ENCODE data around the gene NGEF.

Gene NGEF

DNA sequence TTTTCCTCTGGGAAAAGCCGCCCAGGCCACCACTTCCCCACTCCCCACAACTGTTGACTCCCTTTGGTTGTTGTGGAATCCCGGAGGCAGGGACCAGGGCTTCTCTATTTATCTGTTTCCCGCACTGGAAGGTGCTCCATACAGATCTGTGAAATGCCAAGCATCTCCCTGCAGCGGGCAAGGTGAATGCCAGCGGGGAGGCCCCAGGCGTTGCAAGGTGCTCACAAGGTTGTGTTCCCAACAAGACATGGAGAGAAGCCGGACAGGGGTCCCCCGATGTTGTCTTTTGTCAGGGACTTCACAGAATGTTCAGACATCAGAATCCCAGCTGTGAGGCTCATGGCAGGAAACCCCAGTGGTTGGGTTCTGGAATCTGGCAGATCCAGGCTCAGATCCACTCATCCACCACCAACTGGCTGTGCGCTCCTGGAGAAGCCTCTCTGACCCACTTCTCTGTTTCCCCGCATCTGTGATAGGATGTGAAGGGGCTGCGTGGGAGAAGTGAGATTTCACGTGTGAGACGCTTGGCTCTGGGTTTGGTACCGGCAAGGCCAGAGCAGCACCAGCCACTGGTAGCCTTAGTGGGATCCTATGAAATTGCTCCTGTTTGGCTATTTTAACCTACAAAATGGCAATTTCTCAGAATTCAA is 10.8 kb upstream of the NGEF start:
- Histone ChIP-seq H3K27me3 (ENCODE audit: insufficient read depth, poor library complexity, severe bottlenecking) (no peaks in the 10 kb centered on the region), H3K4me3 (replicated peaks; ENCODE audit: insufficient read depth, low read length) (no peak overlapping the region), H3K27ac (replicated peaks) (no peak overlapping the region)
- TF ChIP-seq, protein P1, sequence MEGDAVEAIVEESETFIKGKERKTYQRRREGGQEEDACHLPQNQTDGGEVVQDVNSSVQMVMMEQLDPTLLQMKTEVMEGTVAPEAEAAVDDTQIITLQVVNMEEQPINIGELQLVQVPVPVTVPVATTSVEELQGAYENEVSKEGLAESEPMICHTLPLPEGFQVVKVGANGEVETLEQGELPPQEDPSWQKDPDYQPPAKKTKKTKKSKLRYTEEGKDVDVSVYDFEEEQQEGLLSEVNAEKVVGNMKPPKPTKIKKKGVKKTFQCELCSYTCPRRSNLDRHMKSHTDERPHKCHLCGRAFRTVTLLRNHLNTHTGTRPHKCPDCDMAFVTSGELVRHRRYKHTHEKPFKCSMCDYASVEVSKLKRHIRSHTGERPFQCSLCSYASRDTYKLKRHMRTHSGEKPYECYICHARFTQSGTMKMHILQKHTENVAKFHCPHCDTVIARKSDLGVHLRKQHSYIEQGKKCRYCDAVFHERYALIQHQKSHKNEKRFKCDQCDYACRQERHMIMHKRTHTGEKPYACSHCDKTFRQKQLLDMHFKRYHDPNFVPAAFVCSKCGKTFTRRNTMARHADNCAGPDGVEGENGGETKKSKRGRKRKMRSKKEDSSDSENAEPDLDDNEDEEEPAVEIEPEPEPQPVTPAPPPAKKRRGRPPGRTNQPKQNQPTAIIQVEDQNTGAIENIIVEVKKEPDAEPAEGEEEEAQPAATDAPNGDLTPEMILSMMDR (IDR thresholded peaks at IDR 0.05; ENCODE audit: insufficient read depth, low read length): no peak
- TF ChIP-seq SPI1 (IDR thresholded peaks at IDR 0.05; ENCODE audit: borderline replicate concordance, low read depth): no peak
- no peak for TF ChIP-seq GABPA (IDR thresholded peaks at IDR 0.05; ENCODE audit: low read depth)
- no peak for TF ChIP-seq POLR2AphosphoS5 (IDR thresholded peaks at IDR 0.05; ENCODE audit: low read depth)
- TF ChIP-seq, protein P2, sequence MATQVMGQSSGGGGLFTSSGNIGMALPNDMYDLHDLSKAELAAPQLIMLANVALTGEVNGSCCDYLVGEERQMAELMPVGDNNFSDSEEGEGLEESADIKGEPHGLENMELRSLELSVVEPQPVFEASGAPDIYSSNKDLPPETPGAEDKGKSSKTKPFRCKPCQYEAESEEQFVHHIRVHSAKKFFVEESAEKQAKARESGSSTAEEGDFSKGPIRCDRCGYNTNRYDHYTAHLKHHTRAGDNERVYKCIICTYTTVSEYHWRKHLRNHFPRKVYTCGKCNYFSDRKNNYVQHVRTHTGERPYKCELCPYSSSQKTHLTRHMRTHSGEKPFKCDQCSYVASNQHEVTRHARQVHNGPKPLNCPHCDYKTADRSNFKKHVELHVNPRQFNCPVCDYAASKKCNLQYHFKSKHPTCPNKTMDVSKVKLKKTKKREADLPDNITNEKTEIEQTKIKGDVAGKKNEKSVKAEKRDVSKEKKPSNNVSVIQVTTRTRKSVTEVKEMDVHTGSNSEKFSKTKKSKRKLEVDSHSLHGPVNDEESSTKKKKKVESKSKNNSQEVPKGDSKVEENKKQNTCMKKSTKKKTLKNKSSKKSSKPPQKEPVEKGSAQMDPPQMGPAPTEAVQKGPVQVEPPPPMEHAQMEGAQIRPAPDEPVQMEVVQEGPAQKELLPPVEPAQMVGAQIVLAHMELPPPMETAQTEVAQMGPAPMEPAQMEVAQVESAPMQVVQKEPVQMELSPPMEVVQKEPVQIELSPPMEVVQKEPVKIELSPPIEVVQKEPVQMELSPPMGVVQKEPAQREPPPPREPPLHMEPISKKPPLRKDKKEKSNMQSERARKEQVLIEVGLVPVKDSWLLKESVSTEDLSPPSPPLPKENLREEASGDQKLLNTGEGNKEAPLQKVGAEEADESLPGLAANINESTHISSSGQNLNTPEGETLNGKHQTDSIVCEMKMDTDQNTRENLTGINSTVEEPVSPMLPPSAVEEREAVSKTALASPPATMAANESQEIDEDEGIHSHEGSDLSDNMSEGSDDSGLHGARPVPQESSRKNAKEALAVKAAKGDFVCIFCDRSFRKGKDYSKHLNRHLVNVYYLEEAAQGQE (IDR thresholded peaks at IDR 0.05; ENCODE audit: insufficient replicate concordance, low read depth): no peak
- DNase-seq (ENCODE audit: low read depth in 1 of 2, low spot score in 1 of 2): no peak

DNA sequence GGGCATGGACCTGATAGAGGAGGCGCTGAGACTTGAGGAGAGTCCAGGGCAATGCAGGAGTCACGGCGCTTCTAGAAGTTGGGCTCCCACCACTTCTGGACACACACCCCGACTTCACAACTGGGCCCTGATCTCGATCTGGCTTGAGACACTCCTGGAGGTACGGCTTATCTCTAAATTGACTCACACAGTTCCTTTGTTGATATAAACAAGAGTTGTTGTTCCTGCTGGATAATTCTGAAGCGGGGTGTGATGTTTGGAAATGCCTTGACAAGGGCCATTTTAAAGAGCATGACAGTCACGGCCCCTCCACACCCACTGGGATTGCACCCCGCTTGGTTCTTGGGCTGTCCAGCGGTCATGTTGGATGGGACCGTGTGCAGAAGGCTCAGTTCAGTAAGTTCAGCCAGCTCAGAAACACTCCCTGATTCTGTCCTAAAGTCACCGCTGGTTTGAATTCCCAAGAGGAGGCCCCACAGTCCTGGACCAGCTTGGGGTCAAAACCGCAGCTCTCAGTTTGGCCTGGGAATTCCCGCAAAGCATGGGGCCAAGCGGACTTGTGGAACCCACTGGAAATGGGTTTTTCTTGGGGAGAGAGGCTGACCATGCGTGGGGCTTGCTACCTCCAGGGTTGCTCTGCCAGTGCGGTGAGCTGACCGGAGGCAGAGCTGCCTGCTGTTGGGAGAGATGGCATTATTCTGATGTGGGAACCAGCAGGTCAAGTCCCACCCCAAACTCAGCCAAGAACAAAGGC is 10.1 kb upstream of the NGEF start:
- no peak for DNase-seq (ENCODE audit: low read depth in 1 of 2, low spot score in 1 of 2)
- Histone ChIP-seq H3K4me3 (replicated peaks; ENCODE audit: insufficient read depth, low read length) (no peak overlapping the region), H3K27me3 (ENCODE audit: insufficient read depth, poor library complexity, severe bottlenecking) (no peaks in the 10 kb centered on the region), H3K27ac (replicated peaks) (no peak overlapping the region)
- TF ChIP-seq GABPA (IDR thresholded peaks at IDR 0.05; ENCODE audit: low read depth) (no peak), POLR2AphosphoS5 (IDR thresholded peaks at IDR 0.05; ENCODE audit: low read depth) (no peak), SPI1 (IDR thresholded peaks at IDR 0.05; ENCODE audit: borderline replicate concordance, low read depth) (no peak)
- TF ChIP-seq, protein P1 (IDR thresholded peaks at IDR 0.05; ENCODE audit: insufficient read depth, low read length): no peak
- TF ChIP-seq, protein P2 (IDR thresholded peaks at IDR 0.05; ENCODE audit: insufficient replicate concordance, low read depth): no peak

DNA sequence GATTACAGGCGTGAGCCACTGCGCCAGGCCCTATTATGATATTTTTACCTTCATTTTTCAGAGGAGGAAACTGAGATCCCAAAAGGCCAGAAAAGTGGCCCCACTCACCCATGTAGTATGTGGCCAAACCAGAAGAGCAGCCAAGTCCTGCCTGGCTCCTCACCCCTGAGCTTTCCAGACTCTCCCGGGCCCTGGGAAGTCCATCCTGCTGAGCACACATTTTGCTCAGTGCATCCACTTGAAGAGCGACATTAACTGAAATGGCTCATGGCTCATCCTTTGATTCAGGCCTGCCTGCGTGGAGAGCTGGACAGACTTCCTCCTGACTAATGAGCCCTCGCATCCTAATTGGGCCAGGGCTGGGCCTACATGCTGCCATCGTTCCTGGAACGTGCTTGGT is 9.5 kb upstream of the NGEF start:
- no peak overlapping the region for H3K4me3 ChIP-seq (replicated peaks; ENCODE audit: insufficient read depth, low read length)
- TF ChIP-seq GABPA (IDR thresholded peaks at IDR 0.05; ENCODE audit: low read depth) (no peak), POLR2AphosphoS5 (IDR thresholded peaks at IDR 0.05; ENCODE audit: low read depth) (no peak), SPI1 (IDR thresholded peaks at IDR 0.05; ENCODE audit: borderline replicate concordance, low read depth) (no peak)
- TF ChIP-seq, protein P1 (IDR thresholded peaks at IDR 0.05; ENCODE audit: insufficient read depth, low read length): no peak
- TF ChIP-seq, protein P2 (IDR thresholded peaks at IDR 0.05; ENCODE audit: insufficient replicate concordance, low read depth): no peak
- no peak overlapping the region for H3K27ac ChIP-seq (replicated peaks)
- no peaks in the 10 kb centered on the region for H3K27me3 ChIP-seq (ENCODE audit: insufficient read depth, poor library complexity, severe bottlenecking)
- no peak for DNase-seq (ENCODE audit: low read depth in 1 of 2, low spot score in 1 of 2)
